H54 (cell line): ENCODE data around the gene GNA14.

Experiments used
- DNase-seq: peaks from one replicate; pipeline ENCODE4 v3.0.0; 2011; ENCODE audit warnings: low spot score, mixed read lengths; ENCODE audit not compliant: insufficient read length
- FAIRE-seq: peaks from 3 replicates; lab custom pipeline; 2011; peaks lifted over from hg19 to GRCh38; lab: Jason Lieb, UNC
- POLR2A ChIP-seq: IDR thresholded peaks from 2 replicates; pipeline ENCODE4 v1.6.1; 2011; ENCODE audit warnings: low read depth, mild to moderate bottlenecking, low read length

GNA14 gene

GRCh38 chr9:77488439-77489126 is 159.5 kb downstream of the GNA14 start:
- DNase-seq (no peak), FAIRE-seq (peak; percentile 50)
- TF ChIP-seq POLR2A = no peak

- DNase-seq (no peak), FAIRE-seq (peak; percentile 33)
- no peak for TF ChIP-seq POLR2A
Observed at GRCh38 chr9:77486968-77487367, 161.2 kb downstream of the GNA14 start.

- DNase-seq (no peak), FAIRE-seq (no peak)
- no peak for TF ChIP-seq POLR2A
Observed at GRCh38 chr9:77486463-77486862, 161.7 kb downstream of the GNA14 start.

GRCh38 chr9:77475641-77476473 is 172.3 kb downstream of the GNA14 start:
- TF ChIP-seq POLR2A = no peak
- DNase-seq = no peak
- no peak for FAIRE-seq

GRCh38 chr9:77474936-77475335 is 173.2 kb downstream of the GNA14 start:
- DNase-seq = no peak
- TF ChIP-seq POLR2A = no peak
- no peak for FAIRE-seq

GRCh38 chr9:77472646-77473045 is 175.5 kb downstream of the GNA14 start:
- no peak for TF ChIP-seq POLR2A
- no peak for FAIRE-seq
- DNase-seq = no peak

GRCh38 chr9:77471572-77471971 is 176.6 kb downstream of the GNA14 start:
- no peak for DNase-seq
- TF ChIP-seq POLR2A = no peak
- no peak for FAIRE-seq

- DNase-seq (no peak), FAIRE-seq (no peak)
- no peak for TF ChIP-seq POLR2A
Observed at GRCh38 chr9:77469515-77470231, 178.4 kb downstream of the GNA14 start.

- DNase-seq (no peak), FAIRE-seq (no peak)
- no peak for TF ChIP-seq POLR2A
Observed at GRCh38 chr9:77464661-77465060, 183.5 kb downstream of the GNA14 start.

GRCh38 chr9:77463151-77463550 is 185.0 kb downstream of the GNA14 start:
- TF ChIP-seq POLR2A = no peak
- FAIRE-seq (no peak), DNase-seq (no peak)

- no peak for FAIRE-seq
- TF ChIP-seq POLR2A = no peak
- no peak for DNase-seq
Observed at GRCh38 chr9:77462066-77462465, 186.1 kb downstream of the GNA14 start.

- FAIRE-seq (no peak), DNase-seq (no peak)
- no peak for TF ChIP-seq POLR2A
Observed at GRCh38 chr9:77460938-77461337, 187.2 kb downstream of the GNA14 start.

- no peak for TF ChIP-seq POLR2A
- peak; percentile 83 for DNase-seq
- FAIRE-seq = peak; percentile 92
Observed at GRCh38 chr9:77457916-77458592, 190.1 kb downstream of the GNA14 start.
